GM21528 (cell line): Measurements from ENCODE around the gene COL3A1.

Experiments
- ATAC-seq: cut with Tn5 transposase; IDR thresholded peaks from one replicate; pipeline ENCODE4 v1.9.1; 2021; ENCODE audit warnings: mild to moderate bottlenecking, moderate library complexity; ENCODE audit not compliant: unreplicated experiment, low FRiP score

Gene COL3A1

GRCh38 chr2:188973641-188974040, 532 bp upstream of the COL3A1 start:
- ATAC-seq: no peak

DNA sequence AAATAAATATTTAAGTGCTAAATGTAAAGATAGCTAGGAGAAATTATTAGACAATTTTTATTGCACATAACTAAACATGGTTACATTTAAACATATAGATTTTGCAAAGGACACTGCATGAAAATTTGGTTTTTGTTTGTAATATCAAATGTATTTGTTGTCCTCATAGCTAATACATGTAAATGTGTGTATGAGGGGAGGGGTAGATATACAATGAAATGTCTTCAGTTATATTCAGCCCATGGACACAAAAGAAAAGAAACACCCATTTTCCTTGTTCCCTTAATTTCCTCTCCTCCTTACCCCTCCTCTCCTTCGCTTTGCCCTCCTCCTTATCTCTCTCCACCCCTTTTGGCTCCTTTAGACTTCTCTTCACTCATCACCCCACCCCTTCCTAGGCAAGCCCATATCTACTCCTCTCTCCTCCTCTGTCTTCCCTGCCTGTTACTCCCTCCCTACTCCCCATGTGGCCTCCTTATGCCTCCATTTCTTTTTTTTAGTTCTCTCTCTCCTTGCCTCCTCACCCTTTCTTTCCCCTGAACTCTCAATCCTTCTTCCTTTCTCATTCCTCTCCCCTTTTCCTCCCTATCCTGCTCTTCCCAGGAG, 1.4 kb downstream of the COL3A1 start:
- no peak for ATAC-seq

- ATAC-seq: no peak
These were observed 2.5 kb downstream of the COL3A1 start for GRCh38 chr2:188976545-188977268.

GRCh38 chr2:188977317-188977716, 3.1 kb downstream of the COL3A1 start:
- ATAC-seq: no peak

- ATAC-seq: peak; percentile 85
These were observed 4.3 kb downstream of the COL3A1 start for GRCh38 chr2:188978291-188979081.

DNA sequence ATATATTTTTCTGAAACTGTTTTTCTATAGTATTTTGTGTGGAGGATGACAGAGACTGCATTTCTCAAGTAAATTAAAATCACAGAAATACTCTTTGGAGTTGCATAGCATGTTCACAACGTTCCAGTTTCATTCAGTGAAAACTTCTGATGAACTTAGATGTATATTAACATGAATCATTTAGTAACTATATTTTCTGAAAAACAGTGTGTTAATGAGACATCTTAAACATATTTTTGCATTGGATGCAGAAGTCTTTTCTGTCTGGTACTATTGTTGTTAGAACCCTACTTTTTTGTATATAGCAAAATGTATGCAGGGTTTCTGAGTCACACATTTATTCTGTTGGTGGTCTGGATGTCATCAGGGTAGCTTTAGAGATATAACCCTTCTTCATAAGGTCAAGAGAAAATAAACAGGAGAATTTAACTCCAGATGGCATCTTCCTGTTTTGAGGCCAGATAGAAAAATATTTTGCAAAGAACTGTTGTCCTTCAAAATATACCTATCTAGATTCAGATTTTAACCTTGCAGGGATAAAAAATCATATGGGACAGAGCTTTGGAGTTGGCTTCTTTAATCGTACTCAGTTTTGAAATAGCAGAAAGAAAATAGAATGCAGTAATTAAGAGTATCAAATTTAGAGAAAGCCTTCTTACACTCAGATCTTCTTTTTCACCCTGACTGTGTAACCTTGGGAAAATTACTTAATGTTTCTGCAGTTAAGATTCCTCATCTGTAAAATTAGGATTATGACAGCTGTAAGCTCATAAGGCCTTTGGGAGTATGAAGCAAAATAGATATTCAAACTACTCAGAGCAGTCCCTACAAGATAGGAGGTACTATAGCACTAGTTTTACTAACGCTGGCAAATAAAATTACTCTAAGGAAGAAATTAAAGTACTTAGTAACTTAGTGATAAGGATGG, 5.3 kb downstream of the COL3A1 start:
- ATAC-seq: peak; percentile 25

DNA sequence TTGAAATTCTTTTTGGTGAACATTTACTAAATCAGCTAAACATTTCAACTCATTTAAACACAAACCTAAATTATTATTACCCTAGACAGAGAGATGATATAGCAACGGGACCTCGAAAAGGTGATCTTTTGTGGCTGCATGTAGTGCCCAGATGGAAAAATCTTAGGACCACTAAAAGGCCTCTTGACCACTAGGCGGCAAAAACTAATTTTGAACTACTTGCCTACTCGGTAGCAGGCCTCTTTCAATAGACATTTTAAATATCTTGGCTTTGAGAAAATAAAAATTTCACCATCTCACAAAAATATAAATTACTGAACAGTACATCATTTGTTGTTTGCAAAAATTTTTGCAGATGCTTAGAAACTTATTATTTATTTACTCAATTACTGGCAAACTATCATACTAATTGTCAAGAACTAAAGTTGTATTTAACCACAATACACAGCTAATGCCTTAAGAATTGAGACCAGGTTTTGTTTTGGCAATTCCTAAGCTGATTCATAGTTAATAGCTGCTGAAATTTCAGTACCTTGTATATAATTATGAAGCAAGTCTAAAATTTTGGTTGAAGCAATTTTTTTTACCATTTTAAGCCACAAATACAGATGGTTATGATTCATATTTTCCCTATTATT, 9.4 kb downstream of the COL3A1 start:
- ATAC-seq: no peak

GRCh38 chr2:188984065-188984491, 9.9 kb downstream of the COL3A1 start:
- ATAC-seq: no peak

DNA sequence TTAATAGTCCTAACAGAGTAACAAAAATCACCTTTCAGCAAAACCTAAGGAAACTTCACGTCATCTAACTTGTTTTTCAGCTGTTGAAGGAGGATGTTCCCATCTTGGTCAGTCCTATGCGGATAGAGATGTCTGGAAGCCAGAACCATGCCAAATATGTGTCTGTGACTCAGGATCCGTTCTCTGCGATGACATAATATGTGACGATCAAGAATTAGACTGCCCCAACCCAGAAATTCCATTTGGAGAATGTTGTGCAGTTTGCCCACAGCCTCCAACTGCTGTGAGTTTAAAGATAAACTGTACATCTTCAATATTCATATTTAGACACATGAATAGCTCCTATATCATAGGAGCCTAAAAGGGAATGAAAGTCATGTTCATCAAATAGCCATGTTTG, 10.5 kb downstream of the COL3A1 start:
- no peak for ATAC-seq

DNA sequence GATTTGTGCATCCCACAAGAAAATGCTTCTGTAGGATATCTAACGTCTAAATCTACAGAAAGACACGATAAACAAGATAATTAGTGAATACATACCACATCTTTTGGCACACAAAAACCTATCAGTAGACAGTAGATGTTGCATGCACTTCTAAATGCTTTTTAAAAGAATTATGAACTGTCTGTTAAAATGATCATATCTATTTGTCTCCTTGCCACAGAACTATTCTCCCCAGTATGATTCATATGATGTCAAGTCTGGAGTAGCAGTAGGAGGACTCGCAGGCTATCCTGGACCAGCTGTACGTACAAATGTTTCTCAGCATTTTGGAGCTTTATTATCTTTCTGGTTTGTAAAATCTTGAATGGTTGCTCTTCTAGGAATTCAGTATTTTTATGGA, 12.7 kb downstream of the COL3A1 start:
- ATAC-seq: no peak

GRCh38 chr2:188993247-188993646, 19.1 kb downstream of the COL3A1 start:
- no peak for ATAC-seq

DNA sequence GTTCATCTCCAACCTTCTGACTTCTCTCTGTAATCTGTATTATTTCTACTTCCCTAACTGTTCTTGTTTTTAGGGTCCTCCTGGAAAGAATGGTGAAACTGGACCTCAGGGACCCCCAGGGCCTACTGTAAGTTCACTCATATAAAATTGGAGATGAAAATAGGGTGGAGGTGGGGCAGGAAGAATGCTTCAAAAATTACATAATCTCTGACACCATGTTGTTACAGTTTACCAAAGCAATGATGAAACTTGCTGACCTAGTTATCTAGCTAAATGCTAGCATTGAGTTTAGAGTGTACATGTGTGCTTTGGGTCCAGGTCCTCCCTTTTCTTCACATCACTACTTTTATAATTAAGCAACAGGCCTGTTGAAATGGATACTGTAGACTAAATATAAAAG, 23.1 kb downstream of the COL3A1 start:
- ATAC-seq: no peak

GRCh38 chr2:189000221-189000620, 26.0 kb downstream of the COL3A1 start:
- no peak for ATAC-seq

DNA sequence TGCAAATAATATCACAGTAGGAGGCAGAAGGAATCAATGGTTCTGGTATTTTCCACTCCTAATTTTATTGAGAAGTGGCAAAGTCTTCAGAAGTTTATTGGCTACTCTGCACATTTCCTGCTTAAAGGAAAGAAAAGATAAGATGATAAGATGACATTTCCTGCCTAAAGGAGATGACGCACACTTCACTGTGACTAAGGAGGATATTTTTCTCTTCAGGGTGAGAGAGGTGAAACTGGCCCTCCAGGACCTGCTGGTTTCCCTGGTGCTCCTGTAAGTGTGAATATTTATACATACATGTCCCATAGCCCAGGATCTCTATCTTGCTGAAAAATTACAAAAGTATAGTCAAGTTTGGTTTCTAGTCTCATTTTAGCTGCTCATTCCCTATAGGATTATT, 27.9 kb downstream of the COL3A1 start:
- ATAC-seq: no peak

GRCh38 chr2:189008555-189009262, 34.5 kb downstream of the COL3A1 start:
- no peak for ATAC-seq

- ATAC-seq: no peak
These were observed 36.4 kb downstream of the COL3A1 start for GRCh38 chr2:189010536-189010935.

DNA sequence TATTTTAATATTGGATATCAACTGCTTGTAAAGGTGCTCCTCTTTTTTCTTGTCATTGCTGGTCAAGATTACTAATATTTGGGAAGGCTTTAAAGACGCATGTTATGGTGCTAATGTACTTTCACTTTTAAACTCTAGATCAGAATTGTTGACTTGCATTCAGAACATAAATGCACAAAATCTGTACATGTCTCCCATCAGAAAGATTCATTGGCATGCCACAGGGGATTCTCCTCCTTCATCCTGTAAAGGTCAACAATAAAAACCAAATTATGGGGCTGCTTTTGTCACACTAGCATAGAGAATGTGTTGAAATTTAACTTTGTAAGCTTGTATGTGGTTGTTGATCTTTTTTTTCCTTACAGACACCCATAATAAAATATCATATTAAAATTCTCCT, 38.2 kb downstream of the COL3A1 start:
- no peak for ATAC-seq

DNA sequence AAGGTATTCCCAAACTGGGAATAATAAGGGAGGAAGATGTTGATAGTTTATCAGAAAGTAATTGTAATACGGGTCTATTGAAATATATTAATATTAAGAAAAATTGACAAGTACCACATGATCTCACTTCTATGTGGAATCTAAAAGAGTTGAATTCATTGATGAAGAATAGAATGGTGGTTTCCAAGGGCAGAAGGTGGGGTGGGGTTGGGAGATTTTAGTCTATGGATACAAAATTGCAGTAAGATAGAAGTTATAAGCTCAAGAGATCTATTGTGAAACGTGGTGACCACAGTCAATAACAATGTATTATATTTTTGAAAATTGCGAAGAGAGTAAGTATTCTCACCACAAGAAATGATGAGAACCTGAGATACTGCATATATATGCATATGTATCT, 38.9 kb downstream of the COL3A1 start:
- ATAC-seq: no peak

DNA sequence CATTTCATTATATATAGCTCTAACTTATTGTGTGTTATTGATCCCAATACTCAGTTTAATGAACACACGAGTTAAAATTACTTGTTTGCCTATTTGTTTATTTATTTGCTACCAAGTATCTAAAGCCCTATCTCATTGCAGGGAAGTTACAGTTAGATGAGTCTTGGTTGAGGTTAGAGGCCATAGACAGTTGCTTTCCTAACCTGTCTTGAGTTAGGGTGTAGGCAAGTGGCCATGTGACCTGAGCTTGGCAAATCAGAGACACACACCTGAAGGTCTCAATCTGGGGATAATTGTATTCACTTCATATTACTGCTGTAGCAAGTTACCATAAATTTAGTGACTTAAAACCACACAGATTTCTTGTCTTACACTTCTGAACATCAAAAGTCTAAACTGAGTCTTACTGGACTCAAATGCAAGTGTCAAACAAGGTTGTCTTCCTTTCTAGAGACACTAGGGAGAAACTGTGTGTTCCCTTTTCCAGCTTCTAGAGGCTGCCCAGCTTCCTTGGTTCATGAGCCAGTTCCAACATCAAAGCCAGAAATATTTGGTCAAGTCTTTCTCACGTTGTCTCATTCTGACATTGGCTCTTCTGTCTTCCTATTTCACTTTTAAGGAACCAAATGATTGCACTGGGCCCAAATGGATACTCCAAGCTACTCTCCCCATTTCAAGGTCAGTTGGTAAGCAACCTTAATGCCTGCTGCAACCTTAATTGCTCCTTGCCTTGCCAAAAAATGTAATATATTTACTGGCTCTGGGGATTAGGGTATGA, 39.7 kb downstream of the COL3A1 start:
- ATAC-seq: no peak
